Mucosa of gallbladder (tissue), 1 donor: ENCODE measurements around the gene ARMH4. TPM values are rescaled to one million over a fixed set of nuclear protein-coding genes. Genes with fewer than 3 reads are reported as not detected.

Experiments used
- DNase-seq: peaks from one replicate; pipeline ENCODE4 v3.0.0-alpha.2; 2020; ENCODE audit warnings: low spot score
- total RNA-seq: library from RNA; stranded (reverse); gene quantifications from one replicate; pipeline ENCODE4 v1.2.1, GENCODE V29; 2021
- donor health status: DM: no; HTN: no; CAD: no.

The ARMH4 gene
- total RNA-seq, 1 donor from 2014 or later: 10.0 TPM

- no peak for DNase-seq
These were observed 190.3 kb downstream of the ARMH4 start for GRCh38 chr14:57961786-57962060.

DNA sequence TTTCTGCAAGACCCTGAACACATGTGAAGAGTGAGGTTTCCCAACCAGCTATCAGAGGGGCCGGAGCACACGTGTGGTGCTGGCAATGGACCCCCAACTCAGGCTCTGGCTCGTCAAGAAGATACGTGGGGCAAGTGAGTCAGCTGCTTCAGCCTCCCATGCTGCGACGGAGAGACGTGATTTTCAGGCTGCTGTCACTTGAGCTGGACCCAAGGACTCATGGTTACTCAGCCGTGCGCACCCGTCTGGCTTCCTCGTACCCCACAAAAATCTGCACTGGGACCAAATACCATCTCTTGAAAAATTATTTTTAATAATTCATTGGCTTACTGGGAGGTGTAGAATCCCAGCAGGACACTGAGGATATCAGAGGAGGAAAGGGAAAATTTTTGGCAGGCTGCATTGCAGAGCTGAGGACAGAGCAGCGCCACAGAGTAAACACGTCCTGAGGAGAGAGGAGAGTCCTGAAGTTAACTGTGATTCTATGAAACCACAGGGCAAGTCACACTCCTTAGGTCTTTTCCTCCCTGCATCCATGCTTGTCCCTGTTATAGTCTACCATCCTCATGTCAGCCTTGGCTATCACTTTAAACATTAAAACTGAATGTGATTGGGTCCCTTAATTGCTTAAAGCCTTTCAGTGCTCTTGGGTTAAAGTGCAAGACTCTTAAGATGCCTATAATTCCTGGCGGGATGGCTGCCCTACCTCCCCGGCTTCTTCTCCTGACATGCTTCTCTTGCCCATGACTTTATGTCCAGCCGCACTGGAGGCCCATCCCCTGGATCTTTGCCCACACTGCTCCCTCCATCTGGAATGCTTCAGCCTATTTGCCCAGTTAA lies 190.8 kb downstream of the ARMH4 start:
- DNase-seq: no peak

GRCh38 chr14:57957441-57957840 lies 194.6 kb downstream of the ARMH4 start:
- no peak for DNase-seq

Other genes starting within 250 kb of the ARMH4 start
- gene ACTR10, start 47.9 kb upstream of the ARMH4 start, total RNA-seq: 52.5 TPM
- gene PSMA3, start 92.6 kb upstream of the ARMH4 start, total RNA-seq: 91.2 TPM
- 25.3 TPM for gene ARID4A, start 146.3 kb upstream of the ARMH4 start, total RNA-seq
- not detected for gene TOMM20L, start 243.7 kb upstream of the ARMH4 start, total RNA-seq